Activated naive CD4-positive, alpha-beta T cell treated with anti-CD3 and anti-CD28 coated beads, Interleukin-2, amount 50 U/mL, for 72 hours (primary cell): ENCODE results near the gene AGAP1. TPM values are rescaled to one million over a fixed set of nuclear protein-coding genes. Genes with fewer than 3 reads are reported as not detected.
"Not testable (repeated sequence)": the region's sequence is repeated elsewhere in the genome, so short reads cannot be mapped to it uniquely, and the experiment has no call there.

Source experiments
- ATAC-seq, 2 donors: fragments of 150-1000 bp; cut with Tn5 transposase; 2 replicates each; pipeline ENCODE4 v1.10.0; 2021; ENCODE audit warnings: mild to moderate bottlenecking in 2 of 2, moderate library complexity in 2 of 2
- DNase-seq, 2 donors: peaks; one replicate each; pipeline ENCODE4 v3.0.0; 2021 to 2022; ENCODE audit warnings: low spot score in 2 of 2
- H3K27ac Mint-ChIP-seq, 2 donors: one replicate each; pipeline ENCODE4 v1.8.0; 2022; ENCODE audit warnings: mild to moderate bottlenecking in 2 of 2, mixed read lengths in 2 of 2
- H3K36me3 Mint-ChIP-seq, 2 donors: one replicate each; pipeline ENCODE4 v1.8.0; 2022; ENCODE audit warnings: mixed read lengths in 2 of 2
- H3K9me3 Mint-ChIP-seq, 2 donors: one replicate each; pipeline ENCODE4 v1.8.0; 2022; ENCODE audit warnings: mixed read lengths in 2 of 2
- total RNA-seq, 2 donors: library from RNA; stranded (reverse); gene quantifications; one replicate each; pipeline ENCODE4 v1.2.3, GENCODE V29; 2022

Gene AGAP1
- total RNA-seq, 2 donors from 2014 or later, result 0.48 to 7.2 TPM

- H3K36me3 Mint-ChIP-seq, result no peaks in the 10 kb centered on the region
- DNase-seq (no peak), ATAC-seq (no peak)
- H3K27ac Mint-ChIP-seq, result no peak overlapping the region
- H3K9me3 Mint-ChIP-seq, result no peaks in the 10 kb centered on the region
Observed at GRCh38 chr2:236125541-236125940, 631.7 kb downstream of the AGAP1 start.

DNA sequence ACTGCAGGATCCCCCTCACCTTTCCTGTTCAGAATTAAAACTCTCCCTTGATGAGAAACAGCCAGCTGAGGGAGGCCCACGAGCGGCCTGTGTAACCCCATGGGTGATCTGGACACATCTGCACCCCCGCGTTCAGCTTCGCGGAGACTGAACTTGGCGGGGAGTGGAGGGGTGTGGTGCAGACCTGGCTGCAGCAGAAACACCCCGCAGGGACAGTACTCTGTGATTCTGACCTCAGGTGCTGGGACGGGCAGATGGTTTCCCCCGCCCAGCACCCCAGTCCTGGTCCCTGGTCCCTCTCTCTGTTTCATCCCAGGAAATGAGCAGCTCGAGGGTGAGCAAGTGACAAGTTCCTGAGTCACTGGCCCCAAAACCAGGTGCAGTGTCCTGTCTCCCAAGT is 633.2 kb downstream of the AGAP1 start:
- no peaks in the 10 kb centered on the region for H3K9me3 Mint-ChIP-seq
- ATAC-seq, result no peak
- no peaks in the 10 kb centered on the region for H3K36me3 Mint-ChIP-seq
- no peak overlapping the region for H3K27ac Mint-ChIP-seq
- no peak for DNase-seq

DNA sequence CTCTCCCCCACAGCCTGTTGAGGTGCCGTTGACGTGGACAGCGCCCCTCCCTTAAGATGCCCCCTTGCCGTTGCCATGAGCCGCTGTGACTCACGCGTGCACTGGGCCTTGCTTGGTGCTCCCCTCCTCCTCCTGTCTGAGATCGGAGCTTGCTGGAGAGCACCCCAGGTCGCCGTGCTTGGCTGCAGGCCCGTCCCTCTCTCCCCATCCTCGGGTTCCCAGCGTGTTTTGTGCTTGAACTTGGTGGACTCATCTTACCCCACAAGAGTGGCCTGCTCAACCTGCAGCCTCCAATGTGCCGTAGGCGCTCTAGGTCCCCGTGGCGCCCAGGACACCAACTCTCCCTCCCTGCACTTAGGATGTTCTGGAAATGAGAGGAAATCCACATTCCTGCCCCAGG is 634.5 kb downstream of the AGAP1 start:
- Mint-ChIP-seq H3K9me3 (no peaks in the 10 kb centered on the region), H3K36me3 (no peaks in the 10 kb centered on the region), H3K27ac (no peak overlapping the region)
- ATAC-seq, result no peak
- no peak for DNase-seq

DNA sequence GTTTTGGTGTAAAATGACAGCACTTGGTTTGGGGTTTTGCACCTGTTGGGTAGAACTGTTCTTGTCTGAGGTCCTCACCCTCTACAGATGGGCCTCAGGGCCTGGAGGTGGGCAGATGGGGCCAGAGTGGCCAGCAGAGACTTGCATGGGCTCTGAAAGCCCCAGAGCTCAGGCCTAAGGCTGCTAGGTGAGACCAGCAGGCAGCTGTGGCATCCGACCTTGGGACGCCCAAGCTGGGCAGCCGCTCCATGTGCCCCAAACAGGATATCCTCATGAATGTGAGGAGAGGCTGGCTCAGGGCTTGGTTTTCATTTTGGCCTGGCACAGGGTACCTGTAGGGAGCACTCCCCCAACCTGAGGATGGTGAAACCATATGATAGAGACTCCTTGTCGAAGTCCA is 636.1 kb downstream of the AGAP1 start:
- DNase-seq (no peak), ATAC-seq (no peak)
- Mint-ChIP-seq H3K9me3 (no peaks in the 10 kb centered on the region), H3K27ac (no peak overlapping the region), H3K36me3 (no peaks in the 10 kb centered on the region)

GRCh38 chr2:236130349-236130998 is 636.6 kb downstream of the AGAP1 start:
- H3K9me3 Mint-ChIP-seq, result no peaks in the 10 kb centered on the region
- no peak for ATAC-seq
- H3K36me3 Mint-ChIP-seq, result no peaks in the 10 kb centered on the region
- no peak for DNase-seq
- H3K27ac Mint-ChIP-seq, result no peak overlapping the region

DNA sequence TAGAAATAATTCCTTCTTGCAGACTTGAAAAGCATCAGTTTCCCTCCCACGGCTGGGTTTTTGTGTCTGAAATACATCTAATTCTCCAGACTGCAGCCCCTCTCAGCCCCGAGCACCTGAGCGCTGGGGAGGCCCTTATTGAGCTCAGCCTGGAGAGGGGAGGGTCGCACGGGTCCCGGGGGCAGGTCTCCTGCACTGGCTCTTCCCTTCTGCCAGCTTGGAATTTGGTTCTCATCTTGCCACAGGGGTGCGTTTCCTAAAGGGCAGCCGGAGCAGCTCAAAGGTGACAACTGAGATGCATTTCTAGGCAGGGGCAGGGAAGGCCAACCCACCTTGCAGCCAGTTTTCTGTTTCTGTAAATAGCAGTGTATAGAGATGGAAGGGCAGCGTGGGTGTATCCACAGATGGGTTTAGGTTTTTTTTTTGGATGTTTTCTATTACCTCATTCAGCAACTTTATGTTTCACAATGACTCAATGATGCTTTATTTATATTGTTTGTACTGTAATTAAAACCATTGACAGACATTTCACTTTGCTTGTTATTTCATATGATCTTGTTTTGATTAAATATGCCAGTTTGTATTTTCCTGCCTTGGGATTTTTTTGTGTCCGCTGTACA is 637.3 kb downstream of the AGAP1 start:
- Mint-ChIP-seq H3K36me3 (no peaks in the 10 kb centered on the region), H3K9me3 (no peaks in the 10 kb centered on the region), H3K27ac (no peak overlapping the region)
- ATAC-seq, result no peak
- DNase-seq, result no peak

DNA sequence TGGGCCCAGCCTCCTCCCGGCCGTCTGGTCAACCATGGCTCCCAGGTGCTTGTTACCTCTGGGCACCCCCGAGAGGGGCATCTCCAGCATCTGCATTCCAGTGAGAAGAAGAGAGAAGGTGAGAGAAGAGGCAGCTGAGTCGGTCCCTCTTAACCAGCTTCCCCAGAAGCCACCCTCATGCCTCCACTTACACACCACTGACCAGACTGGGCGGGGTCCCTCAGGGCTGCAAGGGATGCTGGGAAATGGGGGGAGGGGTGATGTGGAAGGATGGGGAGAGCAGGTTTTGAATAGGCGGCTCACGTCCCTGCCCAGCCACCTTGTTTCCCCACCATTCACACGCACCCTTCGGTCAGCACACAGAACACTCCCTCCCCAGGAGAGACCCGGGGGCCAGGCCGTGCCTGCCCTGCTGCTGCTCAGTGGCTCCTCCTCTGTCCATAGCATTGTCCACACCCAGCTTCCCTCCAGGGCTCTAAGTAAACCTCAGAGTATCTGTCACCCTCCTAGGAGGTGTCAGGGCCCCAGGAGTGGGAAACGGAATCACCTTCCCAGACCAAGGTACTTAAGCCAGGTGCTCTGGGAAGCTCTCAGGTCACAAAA is 639.7 kb downstream of the AGAP1 start:
- ATAC-seq (no peak), DNase-seq (no peak)
- Mint-ChIP-seq H3K9me3 (no peaks in the 10 kb centered on the region), H3K27ac (no peak overlapping the region), H3K36me3 (no peaks in the 10 kb centered on the region)

GRCh38 chr2:236136538-236136937 is 642.7 kb downstream of the AGAP1 start:
- H3K36me3 Mint-ChIP-seq, result no peaks in the 10 kb centered on the region
- no peak overlapping the region for H3K27ac Mint-ChIP-seq
- no peaks in the 10 kb centered on the region for H3K9me3 Mint-ChIP-seq
- DNase-seq (no peak), ATAC-seq (no peak)

DNA sequence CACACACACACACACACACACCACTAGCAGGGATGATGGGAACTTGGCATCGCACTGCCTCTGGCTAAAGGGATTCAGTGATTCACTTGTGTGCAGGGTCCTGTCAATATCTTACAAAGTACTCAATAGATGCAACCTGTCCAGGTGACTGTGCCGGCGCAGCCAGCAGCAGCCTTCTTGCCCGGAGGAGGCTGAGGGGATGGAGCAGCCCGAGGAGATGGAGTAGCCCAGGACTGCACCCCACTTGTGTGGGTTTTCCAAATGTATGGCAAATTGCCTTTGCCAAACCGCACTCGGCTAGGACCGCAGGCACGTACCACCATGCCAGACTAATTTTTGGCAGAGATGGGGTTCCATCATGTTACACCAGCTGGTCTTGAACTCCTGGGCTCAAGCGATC is 643.2 kb downstream of the AGAP1 start:
- Mint-ChIP-seq H3K27ac (no peak overlapping the region), H3K36me3 (no peaks in the 10 kb centered on the region), H3K9me3 (no peaks in the 10 kb centered on the region)
- ATAC-seq, result no peak
- DNase-seq, result no peak

DNA sequence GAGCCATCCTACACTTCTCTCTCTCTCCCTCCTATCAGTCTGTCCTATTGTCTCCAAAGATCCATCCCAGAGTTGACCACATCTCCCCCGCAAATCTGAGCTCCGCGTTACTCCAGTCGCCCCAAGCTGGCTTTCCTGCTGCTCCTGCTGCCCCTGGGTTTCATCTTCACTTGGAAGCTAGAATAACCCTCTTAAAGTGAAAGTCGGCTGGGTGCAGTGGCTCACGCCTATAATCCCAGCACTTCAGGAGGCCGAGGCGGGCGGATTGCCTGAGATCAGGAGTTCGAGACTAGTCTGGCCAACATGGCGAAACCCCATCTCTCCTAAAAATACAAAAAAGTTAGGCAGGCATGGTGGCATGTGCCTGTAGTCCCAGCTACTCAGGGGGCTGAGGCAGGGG is 647.8 kb downstream of the AGAP1 start:
- not testable (repeated sequence) for H3K36me3 Mint-ChIP-seq, H3K9me3 Mint-ChIP-seq, H3K27ac Mint-ChIP-seq, DNase-seq, ATAC-seq

DNA sequence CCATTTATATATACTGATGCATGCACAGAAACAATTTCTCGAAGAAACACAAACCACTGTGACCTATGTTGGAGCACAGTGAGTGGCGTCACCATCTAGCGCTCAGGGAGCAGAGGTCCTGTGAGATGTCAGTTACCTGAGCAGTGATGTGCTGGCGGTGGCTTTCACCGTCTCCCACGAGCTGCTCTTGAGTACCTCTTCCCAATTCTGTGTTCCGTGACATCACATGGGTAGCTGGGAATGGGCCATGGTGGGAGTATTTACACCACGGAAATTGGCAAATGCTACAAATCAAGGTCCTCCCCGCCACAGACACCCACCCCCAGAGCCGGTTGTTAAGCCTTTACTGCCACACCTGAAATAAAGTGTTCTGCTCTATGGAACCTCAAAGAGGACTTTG is 650.0 kb downstream of the AGAP1 start:
- no peak for DNase-seq
- no peak overlapping the region for H3K27ac Mint-ChIP-seq
- no peak for ATAC-seq
- no peaks in the 10 kb centered on the region for H3K9me3 Mint-ChIP-seq
- no peaks in the 10 kb centered on the region for H3K36me3 Mint-ChIP-seq

GRCh38 chr2:236146436-236146835 is 652.6 kb downstream of the AGAP1 start:
- DNase-seq, result no peak
- H3K27ac Mint-ChIP-seq, result no peak overlapping the region
- H3K9me3 Mint-ChIP-seq, result no peaks in the 10 kb centered on the region
- no peak for ATAC-seq
- no peaks in the 10 kb centered on the region for H3K36me3 Mint-ChIP-seq

GRCh38 chr2:236155406-236155805 is 661.6 kb downstream of the AGAP1 start:
- no peak overlapping the region for H3K27ac Mint-ChIP-seq
- peaks cover 5 to 16% of the 10 kb centered on the region in 2 donors for H3K9me3 Mint-ChIP-seq
- H3K36me3 Mint-ChIP-seq, result peaks cover 0 to 9% of the 10 kb centered on the region in 2 donors
- DNase-seq, result no peak
- no peak for ATAC-seq

GRCh38 chr2:236156095-236156859 is 662.4 kb downstream of the AGAP1 start:
- H3K27ac Mint-ChIP-seq, result no peak overlapping the region
- peaks cover 0 to 9% of the 10 kb centered on the region in 2 donors for H3K36me3 Mint-ChIP-seq
- no peak for DNase-seq
- no peak for ATAC-seq
- H3K9me3 Mint-ChIP-seq, result peaks cover 5 to 16% of the 10 kb centered on the region in 2 donors

GRCh38 chr2:236156860-236157194 is 663.0 kb downstream of the AGAP1 start:
- ATAC-seq (no peak), DNase-seq (no peak)
- H3K36me3 Mint-ChIP-seq, result peaks cover 0 to 9% of the 10 kb centered on the region in 2 donors
- peaks cover 5 to 16% of the 10 kb centered on the region in 2 donors for H3K9me3 Mint-ChIP-seq
- H3K27ac Mint-ChIP-seq, result no peak overlapping the region

- DNase-seq (no peak), ATAC-seq (no peak)
- Mint-ChIP-seq H3K36me3 (peaks cover 0 to 8% of the 10 kb centered on the region in 2 donors), H3K27ac (no peak overlapping the region), H3K9me3 (peaks cover 5 to 16% of the 10 kb centered on the region in 2 donors)
Observed at GRCh38 chr2:236157366-236157765, 663.5 kb downstream of the AGAP1 start.

GRCh38 chr2:236157815-236158498 is 664.1 kb downstream of the AGAP1 start:
- no peak for ATAC-seq
- peaks cover 0 to 5% of the 10 kb centered on the region in 2 donors for H3K36me3 Mint-ChIP-seq
- H3K9me3 Mint-ChIP-seq, result peaks cover 5 to 11% of the 10 kb centered on the region in 2 donors
- H3K27ac Mint-ChIP-seq, result no peak overlapping the region
- DNase-seq, result no peak
